GM19468 (cell line): ENCODE data around the gene SPRN.
A peak's percentile ranks its signal among the peaks of the same experiment; 100 is the strongest.

ENCODE experiments used
- ATAC-seq: cut with Tn5 transposase; IDR thresholded peaks from one replicate; pipeline ENCODE4 v1.9.1; 2021; ENCODE audit warnings: mild to moderate bottlenecking, moderate library complexity, moderate number of reproducible peaks; ENCODE audit not compliant: unreplicated experiment; ENCODE audit errors: extremely low read depth

SPRN gene

DNA sequence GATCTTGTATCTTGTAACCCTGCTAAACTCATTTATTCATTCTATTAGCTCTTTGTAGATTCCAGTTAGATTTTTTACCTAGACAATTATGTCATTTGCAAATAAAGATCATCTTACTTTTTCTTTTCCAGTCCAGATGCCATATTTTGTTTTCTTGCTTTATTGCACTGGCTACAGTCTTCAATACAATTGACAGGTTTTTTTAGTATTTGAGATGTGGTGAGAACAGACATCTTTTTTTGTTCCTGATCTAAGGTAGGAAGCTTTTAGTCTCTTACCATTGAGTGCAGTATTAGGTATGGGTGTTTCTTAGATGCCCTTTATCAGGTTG is 12.1 kb downstream of the SPRN start:
- ATAC-seq: no peak

DNA sequence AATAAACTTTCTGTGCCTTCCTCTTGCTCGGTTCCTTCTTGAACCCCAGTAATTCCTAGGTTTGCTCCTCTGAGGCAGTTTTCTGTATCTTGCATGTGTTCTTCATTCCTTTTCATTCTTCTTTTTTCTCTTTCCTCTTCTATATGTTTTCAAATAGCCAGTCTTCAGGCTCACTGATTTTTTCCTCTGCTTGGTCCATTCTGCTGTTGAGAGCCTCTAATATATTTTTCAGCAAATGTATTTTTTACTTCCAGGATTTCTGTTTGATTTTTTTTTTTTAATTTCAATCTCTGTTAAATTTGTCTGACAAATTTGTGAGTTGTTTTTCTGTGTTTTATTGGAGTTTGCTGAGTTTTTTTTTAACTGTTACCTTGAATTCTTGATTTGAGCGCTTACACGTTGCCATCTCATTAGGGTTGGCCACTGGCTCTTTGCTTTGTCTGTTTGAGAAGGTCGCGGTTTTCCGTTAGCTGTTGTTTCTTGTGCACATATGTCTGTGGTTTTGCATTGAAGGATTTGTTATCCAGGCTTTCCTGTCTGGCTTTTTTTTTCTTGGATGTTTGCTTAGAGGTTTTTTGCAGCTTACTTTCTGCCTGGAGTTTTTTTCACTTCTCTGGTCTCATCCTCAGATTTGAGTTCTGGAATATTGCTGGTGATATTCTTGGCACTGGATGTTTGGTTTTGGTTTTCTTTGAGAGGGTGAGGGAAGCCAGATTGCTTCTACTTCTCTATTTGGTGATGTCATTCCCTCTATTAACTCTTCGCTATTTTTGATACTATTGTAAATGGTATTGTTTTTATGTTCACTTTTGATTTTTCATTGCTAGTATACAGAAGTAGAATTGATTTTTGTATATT is 12.7 kb downstream of the SPRN start:
- ATAC-seq: no peak

DNA sequence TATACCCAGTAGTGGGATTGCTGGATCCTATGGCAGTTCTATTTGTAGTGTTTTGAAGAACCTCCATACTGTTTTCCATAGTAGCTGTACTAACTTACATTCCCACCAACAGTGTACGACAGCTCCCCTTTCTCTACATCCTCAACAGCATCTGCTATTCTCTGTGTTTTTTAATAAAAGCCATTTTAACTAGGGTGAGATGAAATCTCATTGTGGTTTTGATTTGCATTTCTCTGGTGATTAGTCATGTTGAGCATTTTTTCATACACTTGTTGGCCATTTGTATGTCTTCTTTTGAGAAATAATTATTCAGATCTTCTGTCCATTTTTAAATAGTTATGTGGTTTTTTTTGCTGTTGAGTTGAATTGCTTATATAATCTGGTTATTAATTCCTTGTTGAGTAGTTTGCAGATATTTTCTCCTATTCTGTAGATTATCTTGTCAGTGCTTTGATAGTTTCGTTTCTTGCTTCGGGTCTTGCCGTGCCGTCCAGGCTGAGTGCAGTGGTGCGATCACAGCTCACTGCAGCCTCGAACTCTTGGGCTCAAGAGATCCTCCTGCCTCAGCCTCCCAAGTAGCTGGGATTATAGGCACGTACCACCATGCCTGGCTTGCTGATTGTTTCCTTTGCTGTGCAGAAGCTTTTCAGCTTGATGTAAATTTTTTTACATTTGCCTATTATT is 18.4 kb downstream of the SPRN start:
- ATAC-seq: peak; percentile 43

DNA sequence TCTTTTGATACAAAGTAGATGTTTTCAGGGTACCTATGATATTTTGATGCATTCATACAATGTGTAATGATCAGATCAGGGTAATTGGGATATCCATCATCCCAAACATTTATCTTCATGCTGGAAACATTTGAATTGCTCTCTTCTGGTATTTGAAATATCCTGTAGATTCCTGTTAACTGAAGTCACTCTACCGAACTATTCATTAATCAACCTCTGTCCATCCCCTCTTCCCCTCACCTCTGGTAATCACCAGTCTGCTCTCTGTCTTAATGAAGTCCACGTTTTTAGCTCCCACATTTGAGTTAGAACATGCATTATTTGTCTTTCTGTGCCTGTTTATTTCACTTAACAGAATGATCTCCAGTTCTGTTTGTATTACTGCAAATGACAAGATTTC is 19.2 kb downstream of the SPRN start:
- ATAC-seq: no peak

DNA sequence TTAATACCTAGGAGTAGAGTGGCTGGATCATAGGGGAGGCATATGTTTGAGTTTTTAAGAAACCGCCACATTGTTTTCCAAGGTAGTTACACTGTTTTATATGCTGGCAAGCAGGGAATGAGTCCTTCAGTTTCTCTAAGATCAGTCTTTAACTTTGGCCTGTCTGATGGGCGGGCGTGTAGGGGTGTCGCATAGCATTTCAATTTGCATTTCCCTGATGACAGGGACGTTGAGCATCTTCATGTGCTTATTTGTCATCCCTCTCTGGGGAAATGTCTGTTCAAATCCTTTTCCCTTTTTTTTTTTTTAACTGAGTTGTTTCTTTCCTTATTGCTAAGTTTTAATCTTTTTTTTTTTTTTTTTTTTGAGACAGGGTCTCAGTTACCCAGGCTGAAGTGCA is 20.6 kb downstream of the SPRN start:
- ATAC-seq: no peak

DNA sequence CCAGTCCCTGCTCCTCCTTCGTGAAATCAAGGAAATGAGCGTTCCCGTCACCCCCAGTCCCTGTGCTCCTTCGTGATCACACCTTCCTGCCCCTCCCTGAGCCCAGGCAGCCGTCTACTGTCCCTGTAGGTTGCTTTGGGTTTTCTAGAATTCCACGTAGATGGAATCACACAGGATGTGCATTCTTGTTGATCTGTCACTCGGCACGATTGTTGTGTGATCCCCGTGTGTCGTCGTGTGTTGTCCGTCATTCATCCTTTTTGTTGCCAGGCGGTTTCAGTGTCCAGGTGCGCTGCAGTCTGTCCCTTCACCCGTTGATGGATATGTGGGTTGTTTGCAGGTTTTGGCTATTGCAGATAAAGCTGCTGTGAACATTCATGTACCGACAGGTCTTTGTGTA is 21.1 kb downstream of the SPRN start:
- ATAC-seq: no peak

DNA sequence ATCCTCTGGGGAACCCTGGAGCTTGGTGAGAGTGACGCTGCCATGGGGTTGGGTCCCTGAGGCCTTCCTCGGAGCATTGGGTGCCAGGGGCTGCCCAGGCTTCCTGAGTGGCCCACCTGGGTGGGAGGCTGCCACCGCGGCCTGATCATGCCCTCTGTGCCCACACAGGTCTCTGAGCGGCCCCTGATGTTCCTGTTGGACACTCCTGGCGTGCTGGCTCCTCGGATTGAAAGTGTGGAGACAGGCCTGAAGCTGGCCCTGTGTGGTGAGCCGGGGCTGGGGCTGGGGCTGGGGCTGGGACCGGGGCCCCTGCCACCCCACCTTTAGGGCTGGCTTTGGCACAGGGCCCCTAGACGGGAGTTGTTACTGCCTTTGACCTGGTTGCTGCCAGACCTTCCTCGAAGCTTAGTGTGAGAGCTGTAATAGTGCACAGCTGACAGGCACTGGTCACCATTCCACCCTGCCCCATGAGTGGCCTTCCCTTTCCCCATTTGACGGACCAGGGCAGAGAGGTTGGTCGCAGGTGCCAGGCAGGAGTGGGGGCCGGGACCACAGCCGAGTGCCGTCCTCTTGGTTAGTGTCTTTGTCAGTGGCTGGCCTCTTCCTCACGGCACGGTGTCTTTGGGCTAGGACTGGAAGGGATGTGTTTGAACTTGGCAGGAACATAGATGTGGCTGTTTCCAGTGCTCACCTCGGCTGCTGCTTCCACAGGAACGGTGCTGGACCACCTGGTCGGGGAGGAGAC is 22.3 kb downstream of the SPRN start:
- no peak for ATAC-seq

DNA sequence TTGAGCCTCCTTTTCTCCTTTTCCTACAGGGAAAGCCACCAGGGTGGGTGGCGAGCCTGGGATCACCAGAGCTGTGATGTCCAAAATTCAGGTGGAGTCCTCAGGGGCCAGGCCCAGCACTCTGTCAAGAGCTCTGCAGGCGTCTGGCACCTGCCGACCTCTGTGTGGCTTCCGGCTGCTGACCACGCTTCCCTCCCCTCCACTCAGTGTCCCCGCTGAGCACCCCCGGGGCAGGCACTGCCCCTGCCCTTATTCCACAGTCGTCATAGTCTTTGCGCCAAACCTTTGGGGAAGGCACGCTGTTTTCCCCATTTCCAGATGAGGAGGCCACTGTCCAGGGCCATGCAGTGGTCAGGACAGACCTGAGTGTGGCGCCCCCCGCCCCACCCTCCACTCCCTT is 22.9 kb downstream of the SPRN start:
- ATAC-seq: peak; percentile 2

DNA sequence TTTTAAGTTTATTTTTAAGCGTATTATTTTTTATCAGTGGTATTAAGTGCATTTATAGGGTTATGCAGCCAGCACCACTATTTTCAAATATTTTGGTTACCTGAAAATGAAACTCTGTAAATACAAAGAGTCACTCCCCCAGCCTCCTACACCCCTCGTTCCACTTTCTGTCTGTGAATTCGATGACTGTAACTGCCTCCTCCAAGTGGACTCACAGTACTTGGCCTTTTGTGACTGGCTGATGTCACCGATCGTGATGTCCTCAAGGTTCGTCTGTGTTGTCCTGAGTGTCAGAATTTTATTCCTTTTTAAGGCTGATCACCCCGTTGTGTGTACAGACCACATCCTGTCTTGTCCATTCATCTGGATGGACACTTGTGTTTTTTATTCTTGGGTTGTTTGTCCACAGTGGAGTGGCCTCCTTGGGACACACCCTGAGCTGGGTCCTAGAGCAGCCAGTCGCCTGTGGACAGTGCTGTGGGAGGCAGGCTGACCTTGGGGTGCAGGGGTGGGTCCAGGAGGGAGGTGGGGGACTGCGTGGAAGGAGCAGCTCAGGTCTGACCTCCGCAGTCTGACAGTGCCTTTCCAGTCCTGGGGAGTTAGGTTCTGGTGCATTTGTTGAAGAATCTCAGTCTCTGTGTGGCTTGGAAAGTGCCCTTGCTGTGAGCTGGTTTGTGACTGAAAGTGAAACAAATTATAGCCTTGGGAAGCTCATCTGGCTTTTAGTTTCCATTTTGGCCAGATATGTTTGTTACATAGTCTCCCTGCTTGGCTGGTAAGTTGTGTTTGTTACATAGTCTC is 23.6 kb downstream of the SPRN start:
- ATAC-seq: peak; percentile 38

DNA sequence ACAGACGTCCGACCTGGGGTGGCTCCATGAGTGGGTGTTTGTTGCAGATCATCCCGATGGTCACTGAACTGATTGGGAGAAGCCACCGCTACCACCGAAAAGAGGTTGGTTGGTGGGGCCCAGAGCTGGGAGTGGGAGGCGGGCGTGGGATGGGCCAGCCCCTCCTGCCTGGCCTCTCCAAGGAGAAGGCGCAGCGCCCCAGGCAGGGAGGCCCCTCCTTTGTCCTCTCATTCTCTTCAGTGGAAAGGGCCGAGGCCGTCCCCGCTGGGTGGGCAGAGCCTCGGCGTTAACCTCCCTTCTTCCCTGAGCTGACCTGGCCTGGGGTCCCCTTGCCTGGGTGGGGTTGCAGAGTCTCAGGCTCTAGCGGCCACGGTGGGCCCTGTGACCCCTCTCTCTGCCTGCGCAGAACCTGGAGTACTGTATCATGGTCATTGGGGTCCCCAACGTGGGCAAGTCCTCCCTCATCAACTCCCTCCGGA is 25.3 kb downstream of the SPRN start:
- ATAC-seq: no peak

DNA sequence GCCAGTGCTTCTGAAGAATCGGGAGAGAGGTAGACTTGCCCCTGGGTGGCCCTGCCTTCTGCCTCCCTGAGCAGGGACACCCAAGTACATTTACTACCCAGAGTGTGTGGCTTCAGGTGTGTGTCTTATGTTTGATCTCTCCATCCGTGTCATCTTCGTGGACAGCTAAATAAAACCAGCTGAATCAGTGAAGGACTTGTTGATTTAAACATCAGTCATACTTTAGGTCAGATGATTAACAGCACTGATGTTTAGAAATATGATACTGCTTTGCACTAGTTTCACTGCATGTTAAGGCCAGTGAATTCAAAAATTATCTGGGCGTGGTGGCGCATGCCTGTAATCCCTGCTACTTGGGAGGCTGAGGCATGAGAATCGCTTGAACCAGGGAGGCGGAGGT is 26.5 kb downstream of the SPRN start:
- no peak for ATAC-seq

DNA sequence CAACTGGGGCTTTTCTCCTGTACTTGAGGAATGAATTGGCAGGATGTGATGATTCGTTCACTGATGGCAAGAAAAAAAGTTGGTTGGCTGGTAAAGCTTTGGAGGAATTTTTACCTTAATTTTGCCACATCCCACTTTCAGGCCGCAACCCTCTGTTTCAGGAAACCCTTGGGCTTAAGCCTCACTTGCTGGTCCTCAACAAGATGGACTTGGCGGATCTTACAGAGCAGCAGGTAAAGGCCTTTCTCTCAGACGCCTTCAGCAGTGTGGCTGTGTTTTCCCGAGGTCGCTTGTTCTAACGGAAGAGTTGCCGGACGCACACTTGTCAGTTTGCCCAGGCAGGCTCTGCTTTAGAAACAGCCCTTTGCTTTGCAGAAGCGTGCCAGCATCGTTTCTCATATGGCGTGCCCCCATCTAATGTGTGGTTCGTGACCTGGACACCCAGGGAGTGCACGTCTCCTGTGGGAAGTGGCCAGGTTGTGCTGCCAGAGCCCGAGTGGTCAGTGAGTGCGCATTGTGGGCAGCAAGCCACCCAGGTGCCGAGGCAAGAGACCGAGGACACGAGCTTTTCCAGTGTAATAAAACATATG is 28.3 kb downstream of the SPRN start:
- no peak for ATAC-seq

DNA sequence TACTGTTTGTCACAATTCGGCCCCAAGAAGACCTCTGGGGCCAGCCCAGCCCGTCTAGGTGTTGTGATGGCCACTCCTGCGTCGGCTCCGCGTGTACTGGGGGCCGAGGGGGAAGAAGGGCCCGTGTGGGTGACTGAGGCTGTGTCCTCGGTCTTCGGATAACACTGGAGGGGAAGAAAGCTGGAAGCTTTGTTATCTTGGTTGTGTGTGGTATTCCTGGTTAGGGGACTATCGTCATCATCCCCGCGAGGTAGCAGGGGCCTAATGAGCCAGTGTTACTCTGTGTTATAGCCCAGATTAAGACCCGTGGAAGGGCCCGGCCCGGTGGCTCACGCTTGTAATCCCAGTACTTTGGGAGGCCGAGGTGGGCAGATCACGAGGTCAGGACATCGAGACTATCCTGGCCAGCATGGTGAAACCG is 29.6 kb downstream of the SPRN start:
- no peak for ATAC-seq

DNA sequence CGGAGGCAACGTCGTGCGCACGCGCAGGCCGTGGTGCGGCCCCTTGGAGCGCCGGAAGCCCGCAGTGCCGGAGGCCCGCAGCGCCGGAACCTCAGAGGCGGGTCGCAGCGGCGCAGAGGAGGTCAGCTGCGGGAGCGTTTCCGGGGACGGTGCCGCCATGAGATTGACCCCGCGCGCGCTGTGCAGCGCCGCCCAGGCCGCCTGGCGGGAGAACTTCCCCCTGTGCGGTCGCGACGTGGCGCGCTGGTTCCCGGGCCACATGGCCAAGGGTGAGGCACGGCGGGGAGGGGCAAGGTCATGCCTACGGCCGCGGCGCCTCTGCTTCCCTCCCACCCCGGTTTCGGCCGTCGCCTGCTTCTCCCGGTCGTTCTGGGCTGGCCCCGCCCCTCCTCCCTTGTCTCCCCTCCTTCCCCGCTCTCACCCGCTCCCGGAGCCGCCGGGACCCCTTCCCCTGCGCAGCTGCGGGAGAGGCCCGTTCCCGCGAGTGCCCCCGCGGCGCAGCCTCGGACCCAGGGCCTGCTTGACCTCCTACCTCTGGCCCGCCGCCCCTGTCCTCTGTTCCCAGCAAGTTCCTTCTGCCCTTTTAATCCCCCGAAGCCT is 30.3 kb downstream of the SPRN start, which contains the start of gene MTG1:
Gene MTG1 (plus strand): TSS at position 94 of the 600 bp plus-strand sequence. CDS start 64 bp downstream, at position 158.
- peak; percentile 71 for ATAC-seq

DNA sequence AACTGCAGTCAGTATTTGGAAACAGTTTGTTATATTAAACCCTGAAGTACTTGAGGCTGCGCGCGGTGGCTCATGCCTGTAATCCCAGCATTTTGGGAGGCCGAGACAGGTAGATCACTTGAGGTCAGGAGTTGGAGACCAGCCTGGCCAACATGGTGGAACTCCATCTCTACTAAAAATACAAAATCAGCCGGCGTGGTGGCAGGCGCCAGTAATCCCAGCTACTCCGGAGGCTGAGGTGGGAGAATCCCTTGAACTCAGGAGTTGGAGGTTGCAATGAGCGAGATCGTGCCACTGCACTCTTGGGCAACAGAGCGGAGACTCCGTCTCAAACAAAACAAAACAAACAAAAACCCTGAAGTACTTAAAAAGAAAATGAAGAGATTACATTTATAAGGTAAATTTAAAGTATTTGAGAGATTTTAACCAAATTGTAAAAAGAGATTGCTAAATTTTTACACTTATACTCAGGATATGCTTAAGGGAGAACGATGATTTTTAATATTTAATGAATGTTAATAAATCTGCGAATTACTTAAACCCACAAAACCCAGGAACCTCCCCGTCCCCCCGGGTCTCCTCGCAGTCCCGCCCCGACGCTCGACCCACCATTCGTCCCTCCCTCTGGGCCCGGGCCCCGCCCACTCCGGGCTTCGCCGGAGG is 30.9 kb downstream of the SPRN start:
- no peak for ATAC-seq

DNA sequence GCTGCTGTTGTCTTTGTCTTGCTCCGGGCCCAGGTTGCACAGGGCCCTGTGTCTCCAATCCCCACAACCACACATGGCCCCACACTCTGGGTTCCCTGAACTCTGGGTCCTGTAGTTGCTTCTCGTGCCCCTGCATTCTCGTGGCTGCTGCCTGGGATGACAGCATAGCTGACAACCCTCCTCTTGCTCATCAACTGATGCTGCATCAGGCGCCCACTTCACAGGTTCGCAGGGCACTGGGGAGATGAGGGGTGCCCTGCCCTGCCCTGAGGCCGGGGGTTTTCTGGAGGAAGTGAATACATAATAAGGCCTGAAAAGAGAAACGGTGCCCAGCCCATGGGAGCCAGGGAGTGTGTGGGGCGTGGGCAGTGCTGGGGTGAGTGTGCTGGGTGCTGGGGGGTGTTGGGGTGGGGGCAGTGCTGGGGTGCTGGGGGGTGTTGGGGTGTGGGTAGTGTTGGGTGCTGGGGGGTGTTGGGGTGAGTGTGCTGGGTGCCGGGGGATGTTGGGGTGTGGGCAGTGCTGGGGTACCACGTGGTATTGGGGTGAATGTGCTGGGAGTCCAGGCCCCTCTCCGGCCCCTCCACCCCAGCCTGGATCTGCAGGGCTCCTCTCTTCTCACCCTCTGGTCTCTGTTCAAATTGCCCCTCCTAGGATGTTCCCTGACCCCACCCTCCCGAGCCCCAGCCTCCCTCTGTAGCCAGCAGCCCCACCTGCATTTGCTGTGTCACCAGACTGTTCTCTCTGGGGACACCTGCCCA is 32.5 kb downstream of the SPRN start:
- ATAC-seq: no peak

DNA sequence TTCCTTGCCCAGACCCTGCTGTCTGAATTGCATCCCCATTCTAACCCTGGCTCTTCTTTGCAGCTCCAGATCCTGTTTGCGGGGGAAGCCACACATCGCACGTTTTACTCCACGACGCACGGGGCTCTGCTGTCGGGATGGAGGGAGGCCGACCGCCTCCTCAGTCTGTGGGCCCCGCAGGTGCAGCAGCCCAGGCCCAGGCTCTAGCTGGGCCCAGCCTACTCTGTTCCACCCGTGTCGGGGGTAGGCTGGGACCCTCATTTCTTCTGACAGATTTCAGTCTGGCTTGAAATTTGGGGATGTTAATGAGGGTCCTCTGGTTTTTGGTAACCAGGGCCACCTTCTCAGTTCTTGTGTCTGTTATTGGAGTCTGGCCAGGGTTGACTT is 33.2 kb downstream of the SPRN start:
- ATAC-seq: no peak

DNA sequence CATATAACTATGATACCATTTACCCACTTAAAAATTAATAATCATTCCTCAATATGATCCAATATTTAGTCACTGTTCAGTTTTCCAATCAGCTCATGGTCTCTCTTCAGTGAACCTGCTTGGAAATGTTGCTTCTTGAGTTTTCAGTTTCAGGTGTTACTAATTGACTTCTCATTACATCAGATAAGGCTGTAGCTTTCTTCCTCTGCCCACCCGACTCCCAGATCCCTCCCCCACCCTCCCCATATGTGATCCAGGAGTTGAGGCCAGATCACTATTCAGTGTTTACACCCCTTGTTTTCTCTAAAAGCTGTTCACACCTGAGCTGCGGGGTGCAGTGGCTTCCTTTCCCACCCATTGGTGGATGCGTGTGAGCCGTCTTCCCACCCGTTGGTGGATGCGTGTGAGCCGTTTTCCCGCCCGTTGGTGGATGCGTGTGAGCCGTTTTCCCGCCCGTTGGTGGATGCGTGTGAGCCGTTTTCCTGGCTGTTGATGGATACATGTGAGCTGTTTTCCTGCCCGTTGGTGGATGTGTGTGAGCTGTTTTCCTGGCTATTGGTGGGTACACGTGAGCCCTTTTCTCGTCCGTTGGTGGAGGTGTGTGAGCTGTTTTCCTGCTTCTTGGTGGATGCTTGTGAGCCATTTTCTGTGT is 33.7 kb downstream of the SPRN start:
- ATAC-seq: no peak
